Ishikawa (cell line): ENCODE measurements around the gene NDUFA13.

ENCODE experiments used
- CEBPB ChIP-seq: IDR thresholded peaks from 2 replicates; pipeline ENCODE4 v1.6.1; 2012
- CREB1 ChIP-seq: IDR thresholded peaks from 2 replicates; pipeline ENCODE4 v1.6.1; 2012; ENCODE audit warnings: low read depth
- EGR1 ChIP-seq: IDR thresholded peaks from 2 replicates; pipeline ENCODE4 v1.6.1; 2012
- EP300 ChIP-seq: IDR thresholded peaks from 2 replicates; pipeline ENCODE4 v1.6.1; 2012; ENCODE audit warnings: borderline replicate concordance
- FOXM1 ChIP-seq: IDR thresholded peaks from 2 replicates; pipeline ENCODE4 v1.6.1; 2012; ENCODE audit warnings: low read depth, borderline replicate concordance
- NFIC ChIP-seq: IDR thresholded peaks from 2 replicates; pipeline ENCODE4 v1.6.1; 2012
- RAD21 ChIP-seq: IDR thresholded peaks from 2 replicates; pipeline ENCODE4 v1.6.1; 2012; ENCODE audit warnings: low read depth
- TAF1 ChIP-seq: IDR thresholded peaks from 2 replicates; pipeline ENCODE4 v1.6.1; 2012; ENCODE audit warnings: low read depth, mild to moderate bottlenecking
- TEAD4 ChIP-seq: IDR thresholded peaks from 2 replicates; pipeline ENCODE4 v1.6.1; 2012
- USF1 ChIP-seq: IDR thresholded peaks from 2 replicates; pipeline ENCODE4 v1.6.1; 2012
- YY1 ChIP-seq: IDR thresholded peaks from 2 replicates; pipeline ENCODE4 v1.6.1; 2012; ENCODE audit warnings: low read depth
- ZBTB7A ChIP-seq: IDR thresholded peaks from 2 replicates; pipeline ENCODE4 v1.6.1; 2012; ENCODE audit warnings: low read depth
- TF ChIP-seq, protein P1 (sequence below): IDR thresholded peaks from 2 replicates; pipeline ENCODE4 v1.6.1; 2012; ENCODE audit warnings: low read depth, mild to moderate bottlenecking
- TF ChIP-seq, protein P2 (sequence below): IDR thresholded peaks from 2 replicates; pipeline ENCODE4 v1.6.1; 2012

- no peak for TF ChIP-seq TAF1
- TF ChIP-seq TEAD4 = peak; percentile 65
- TF ChIP-seq FOXM1 = no peak
- TF ChIP-seq CREB1 = no peak
- no peak for TF ChIP-seq EGR1
- TF ChIP-seq NFIC = no peak
- TF ChIP-seq ZBTB7A = no peak
- no peak for TF ChIP-seq EP300
- TF ChIP-seq, protein P1, sequence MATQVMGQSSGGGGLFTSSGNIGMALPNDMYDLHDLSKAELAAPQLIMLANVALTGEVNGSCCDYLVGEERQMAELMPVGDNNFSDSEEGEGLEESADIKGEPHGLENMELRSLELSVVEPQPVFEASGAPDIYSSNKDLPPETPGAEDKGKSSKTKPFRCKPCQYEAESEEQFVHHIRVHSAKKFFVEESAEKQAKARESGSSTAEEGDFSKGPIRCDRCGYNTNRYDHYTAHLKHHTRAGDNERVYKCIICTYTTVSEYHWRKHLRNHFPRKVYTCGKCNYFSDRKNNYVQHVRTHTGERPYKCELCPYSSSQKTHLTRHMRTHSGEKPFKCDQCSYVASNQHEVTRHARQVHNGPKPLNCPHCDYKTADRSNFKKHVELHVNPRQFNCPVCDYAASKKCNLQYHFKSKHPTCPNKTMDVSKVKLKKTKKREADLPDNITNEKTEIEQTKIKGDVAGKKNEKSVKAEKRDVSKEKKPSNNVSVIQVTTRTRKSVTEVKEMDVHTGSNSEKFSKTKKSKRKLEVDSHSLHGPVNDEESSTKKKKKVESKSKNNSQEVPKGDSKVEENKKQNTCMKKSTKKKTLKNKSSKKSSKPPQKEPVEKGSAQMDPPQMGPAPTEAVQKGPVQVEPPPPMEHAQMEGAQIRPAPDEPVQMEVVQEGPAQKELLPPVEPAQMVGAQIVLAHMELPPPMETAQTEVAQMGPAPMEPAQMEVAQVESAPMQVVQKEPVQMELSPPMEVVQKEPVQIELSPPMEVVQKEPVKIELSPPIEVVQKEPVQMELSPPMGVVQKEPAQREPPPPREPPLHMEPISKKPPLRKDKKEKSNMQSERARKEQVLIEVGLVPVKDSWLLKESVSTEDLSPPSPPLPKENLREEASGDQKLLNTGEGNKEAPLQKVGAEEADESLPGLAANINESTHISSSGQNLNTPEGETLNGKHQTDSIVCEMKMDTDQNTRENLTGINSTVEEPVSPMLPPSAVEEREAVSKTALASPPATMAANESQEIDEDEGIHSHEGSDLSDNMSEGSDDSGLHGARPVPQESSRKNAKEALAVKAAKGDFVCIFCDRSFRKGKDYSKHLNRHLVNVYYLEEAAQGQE = no peak
- TF ChIP-seq, protein P2, sequence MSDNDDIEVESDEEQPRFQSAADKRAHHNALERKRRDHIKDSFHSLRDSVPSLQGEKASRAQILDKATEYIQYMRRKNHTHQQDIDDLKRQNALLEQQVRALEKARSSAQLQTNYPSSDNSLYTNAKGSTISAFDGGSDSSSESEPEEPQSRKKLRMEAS = 0 out of 2 replicates have a peak, but pooled peaks have one; percentile 24
- no peak for TF ChIP-seq CEBPB
- TF ChIP-seq YY1 = peak; percentile 91
- peak; percentile 96 for TF ChIP-seq USF1
- no peak for TF ChIP-seq RAD21
Measured at GRCh38 chr19:19488875-19489690, 26.9 kb upstream of the NDUFA13 start.
